OCI-LY7 (cell line): ENCODE measurements around the gene UNC5A.

Source experiments
- EZH2phosphoT487 ChIP-seq: fragments of 200-600 bp; sonication (generic); IDR thresholded peaks from 2 replicates; pipeline ENCODE4 v1.6.1; 2018; ENCODE audit warnings: low read depth, borderline replicate concordance, mild to moderate bottlenecking, mixed run types, antibody characterized with exemption, low read length, moderate library complexity, mixed read lengths
- TF ChIP-seq, protein P1 (sequence below): fragments of 200-600 bp; sonication (generic); conservative IDR thresholded peaks from 2 replicates; pipeline ENCODE4 v1.5.1; 2014; ENCODE audit warnings: mild to moderate bottlenecking, antibody characterized with exemption, low read length, moderate library complexity, mixed read lengths

DNA sequence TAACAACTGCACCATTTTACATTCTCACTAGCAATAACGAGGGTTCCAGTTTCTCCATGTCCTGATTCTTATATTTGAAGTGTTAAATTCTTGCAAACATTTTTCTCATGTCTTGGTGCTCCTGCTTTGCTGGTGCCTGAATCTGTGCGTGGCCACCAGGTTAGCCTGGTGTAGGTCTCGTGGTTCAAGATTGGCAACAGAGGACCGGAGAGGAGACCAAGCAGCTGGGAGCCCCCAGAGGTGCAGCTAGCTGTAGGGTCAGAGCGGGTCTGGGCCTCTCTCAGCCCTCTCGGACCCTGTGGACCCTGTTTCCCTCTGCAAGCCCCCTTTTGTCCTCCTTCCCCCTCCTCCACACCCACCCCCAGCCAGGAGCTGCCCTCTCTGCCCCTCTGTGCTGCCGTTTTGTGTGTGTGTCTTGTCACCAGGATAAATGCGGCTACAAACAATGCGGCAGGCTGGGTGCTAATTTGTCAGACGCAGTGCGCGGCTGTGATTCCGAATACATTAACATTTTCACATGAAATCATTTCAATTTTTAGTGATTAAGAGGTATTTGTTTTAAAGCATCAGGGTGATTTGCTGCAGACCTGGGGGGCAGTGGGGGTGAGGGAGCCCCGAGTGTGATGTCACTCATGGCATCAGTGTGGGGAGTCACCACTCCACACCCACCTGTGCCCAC is 17.5 kb downstream of the UNC5A start:
- TF ChIP-seq, protein P1, sequence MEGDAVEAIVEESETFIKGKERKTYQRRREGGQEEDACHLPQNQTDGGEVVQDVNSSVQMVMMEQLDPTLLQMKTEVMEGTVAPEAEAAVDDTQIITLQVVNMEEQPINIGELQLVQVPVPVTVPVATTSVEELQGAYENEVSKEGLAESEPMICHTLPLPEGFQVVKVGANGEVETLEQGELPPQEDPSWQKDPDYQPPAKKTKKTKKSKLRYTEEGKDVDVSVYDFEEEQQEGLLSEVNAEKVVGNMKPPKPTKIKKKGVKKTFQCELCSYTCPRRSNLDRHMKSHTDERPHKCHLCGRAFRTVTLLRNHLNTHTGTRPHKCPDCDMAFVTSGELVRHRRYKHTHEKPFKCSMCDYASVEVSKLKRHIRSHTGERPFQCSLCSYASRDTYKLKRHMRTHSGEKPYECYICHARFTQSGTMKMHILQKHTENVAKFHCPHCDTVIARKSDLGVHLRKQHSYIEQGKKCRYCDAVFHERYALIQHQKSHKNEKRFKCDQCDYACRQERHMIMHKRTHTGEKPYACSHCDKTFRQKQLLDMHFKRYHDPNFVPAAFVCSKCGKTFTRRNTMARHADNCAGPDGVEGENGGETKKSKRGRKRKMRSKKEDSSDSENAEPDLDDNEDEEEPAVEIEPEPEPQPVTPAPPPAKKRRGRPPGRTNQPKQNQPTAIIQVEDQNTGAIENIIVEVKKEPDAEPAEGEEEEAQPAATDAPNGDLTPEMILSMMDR, result no peak
- TF ChIP-seq EZH2phosphoT487, result no peak
